GM12878 (cell line): Measurements from ENCODE around the gene ZNF618. TPM values are rescaled to one million over a fixed set of nuclear protein-coding genes. Genes with fewer than 3 reads are reported as not detected.

Experiments used
- ATAC-seq: fragments of 200-7000 bp; cut with Tn5 transposase; 3 replicates; pipeline ENCODE4 v1.9.1; 2020; ENCODE audit warnings: mild to moderate bottlenecking, moderate library complexity
- BruUV-seq: library from RNA; stranded (reverse); fragments of 400-500 nt; replicated peaks from 2 replicates; lab custom pipeline; 2021; lab: Mats Ljungman, UMichigan
- CTCF ChIA-PET: fragments of 300-600 bp; sonication (Branson Sonifier 250); formaldehyde crosslinking; extraction: SDS; loops from one replicate; lab custom pipeline; 2021; ENCODE audit warnings: inconsistent platforms; lab: Yijun Ruan, JAX
- POLR2A ChIA-PET: fragments of 350-600 bp; formaldehyde crosslinking; extraction: SDS; loops from one replicate; lab custom pipeline; 2021; ENCODE audit warnings: inconsistent platforms; lab: Charles Lee
- RAD21 ChIA-PET: fragments of 300-600 bp; sonication (Branson Sonifier 250); formaldehyde crosslinking; loops from one replicate; lab custom pipeline; 2023; ENCODE audit warnings: antibody characterized with exemption; ENCODE audit not compliant: unreplicated experiment; lab: Charles Lee
- SMC1A ChIA-PET: fragments of 300-600 bp; sonication (Branson Sonifier 250); formaldehyde crosslinking; loops from one replicate; lab custom pipeline; 2023; ENCODE audit not compliant: unreplicated experiment, uncharacterized antibody; lab: Charles Lee
- DNase-seq: peaks from one replicate; pipeline ENCODE4 v3.0.0-alpha.2; 2011; ENCODE audit warnings: low read depth, low spot score
- FAIRE-seq: peaks from 3 replicates; lab custom pipeline; 2011; peaks lifted over from hg19 to GRCh38; lab: Jason Lieb, UNC
- H2AFZ ChIP-seq: 2 replicates; pipeline ENCODE4 v1.6.0; 2011; ENCODE audit warnings: low read depth, low read length, control low read depth; ENCODE audit not compliant: control insufficient read depth
- H3K27ac ChIP-seq: 2 replicates; pipeline ENCODE4 v1.5.1; 2011; ENCODE audit warnings: control low read depth; ENCODE audit not compliant: control insufficient read depth, insufficient read depth
- H3K27me3 ChIP-seq, 2 experiments: replicated peaks in 1 of 2; 2 replicates each; pipeline versions ENCODE4 v1.6.0 to v1.6.1; 2011; ENCODE audit warnings: low read length in 1 of 2; ENCODE audit not compliant: control insufficient read depth in 2 of 2, insufficient read depth in 2 of 2
- H3K36me3 ChIP-seq, 2 experiments: 2 replicates each; pipeline ENCODE4 v1.5.1; 2011; ENCODE audit warnings: low read length in 1 of 2; ENCODE audit not compliant: control insufficient read depth in 2 of 2, insufficient read depth in 2 of 2
- H3K4me1 ChIP-seq: 2 replicates; pipeline ENCODE4 v1.6.1; 2011; ENCODE audit warnings: mild to moderate bottlenecking, low read length, moderate library complexity, mixed read lengths; ENCODE audit not compliant: control insufficient read depth, insufficient read depth
- H3K4me2 ChIP-seq: 2 replicates; pipeline ENCODE4 v1.6.0; 2011; ENCODE audit warnings: control low read depth; ENCODE audit not compliant: control insufficient read depth, insufficient read depth
- H3K4me3 ChIP-seq: fragments of 200-600 bp; sonication (generic); 2 replicates; pipeline ENCODE4 v1.5.1; 2016
- H3K79me2 ChIP-seq: 2 replicates; pipeline ENCODE4 v1.6.0; 2011; ENCODE audit warnings: low read length; ENCODE audit not compliant: control insufficient read depth, insufficient read depth
- H3K9ac ChIP-seq: 2 replicates; pipeline ENCODE4 v1.8.0; 2011; ENCODE audit warnings: low read length, control low read depth, mixed read lengths; ENCODE audit not compliant: control insufficient read depth, insufficient read depth
- H3K9me3 ChIP-seq: replicated peaks from 3 replicates; pipeline ENCODE4 v1.5.1; 2011; ENCODE audit warnings: mild to moderate bottlenecking, low read length; ENCODE audit not compliant: control insufficient read depth, insufficient read depth
- H4K20me1 ChIP-seq: 2 replicates; pipeline ENCODE4 v1.6.0; 2011; ENCODE audit not compliant: control insufficient read depth, insufficient read depth
- BCL11A ChIP-seq: IDR thresholded peaks from 2 replicates; pipeline ENCODE4 v1.6.1; 2011; ENCODE audit warnings: low read depth, low read length
- CBX3 ChIP-seq: fragments of 200-600 bp; sonication (generic); IDR thresholded peaks from 2 replicates; pipeline ENCODE4 v1.6.1; 2016; ENCODE audit warnings: low read depth, borderline replicate concordance
- CHD1 ChIP-seq: IDR thresholded peaks from 2 replicates; pipeline ENCODE4 v1.6.1; 2012; ENCODE audit warnings: low read depth, low read length, improper control_type of control experiment
- CHD2 ChIP-seq: IDR thresholded peaks from 2 replicates; pipeline ENCODE4 v1.6.1; 2011; ENCODE audit warnings: low read depth, low read length, improper control_type of control experiment, borderline replicate concordance
- DPF2 ChIP-seq: fragments of 450-650 bp; IDR thresholded peaks from 2 replicates; pipeline ENCODE4 v1.6.1; 2017; ENCODE audit warnings: mild to moderate bottlenecking
- ETV6 ChIP-seq, 2 experiments: fragments of 450-650 bp in 1 of 2; IDR thresholded peaks in 1 of 2; conservative IDR thresholded peaks in 1 of 2; 2 replicates each; pipeline ENCODE4 v1.6.1; 2014; ENCODE audit warnings: antibody characterized with exemption in 1 of 2, borderline replicate concordance in 1 of 2, low read depth in 1 of 2, mild to moderate bottlenecking in 1 of 2, moderate library complexity in 1 of 2
- FOXK2 ChIP-seq: fragments of 450-650 bp; IDR thresholded peaks from 2 replicates; pipeline ENCODE4 v1.6.1; 2017; ENCODE audit warnings: mild to moderate bottlenecking, moderate library complexity
- HCFC1 ChIP-seq: fragments of 150-350 bp; IDR thresholded peaks from 2 replicates; pipeline ENCODE4 v1.6.1; 2014; ENCODE audit warnings: low read length
- HDAC2 ChIP-seq: fragments of 200-600 bp; sonication (generic); IDR thresholded peaks from 2 replicates; pipeline ENCODE4 v1.6.1; 2017
- KAT2A ChIP-seq: conservative IDR thresholded peaks from 2 replicates; pipeline ENCODE4 v1.6.1; 2011; ENCODE audit warnings: low read depth, low read length; ENCODE audit not compliant: control insufficient read depth
- MTA3 ChIP-seq: IDR thresholded peaks from 2 replicates; pipeline ENCODE4 v1.6.1; 2012; ENCODE audit warnings: low read length, inconsistent platforms, borderline replicate concordance
- RAD51 ChIP-seq: fragments of 450-650 bp; IDR thresholded peaks from 2 replicates; pipeline ENCODE4 v1.6.1; 2016; ENCODE audit warnings: moderate library complexity, mild to moderate bottlenecking, inconsistent platforms
- RELA ChIP-seq: fragments of 450-650 bp; IDR thresholded peaks from 2 replicates; pipeline ENCODE4 v1.8.0; 2014; ENCODE audit warnings: borderline replicate concordance; ENCODE audit not compliant: partially characterized antibody
- RFX5 ChIP-seq: IDR thresholded peaks from 2 replicates; pipeline ENCODE4 v1.6.1; 2011; ENCODE audit warnings: low read depth, low read length, improper control_type of control experiment
- SMC3 ChIP-seq: IDR thresholded peaks from 2 replicates; pipeline ENCODE4 v1.6.1; 2011; ENCODE audit warnings: low read length, improper control_type of control experiment, borderline replicate concordance
- TCF12 ChIP-seq: IDR thresholded peaks from 2 replicates; pipeline ENCODE4 v1.6.1; 2011; ENCODE audit warnings: low read depth, mild to moderate bottlenecking, low read length
- YY1 ChIP-seq: IDR thresholded peaks from 2 replicates; pipeline ENCODE4 v1.6.1; 2011; ENCODE audit warnings: low read depth, mild to moderate bottlenecking, low read length
- WGBS: methylation state at CpG from one replicate; pipeline ENCODE4 v1.1.6; 2016; ENCODE audit warnings: low lambda C conversion rate; ENCODE audit not compliant: insufficient replicate concordance, insufficient coverage; ENCODE audit errors: missing lambda C conversion rate; 5-methylcytosine and 5-hydroxymethylcytosine counted together
- in situ Hi-C: fragments of 300-500 bp; cut with MboI; formaldehyde crosslinking; loops from 9 replicates; pipeline ENCODE4 v1.14.3; 2018; ENCODE audit warnings: mixed read lengths
- intact Hi-C: fragments of 100-400 bp; cut with micrococcal nuclease; formaldehyde crosslinking; loops from one replicate; pipeline ENCODE4 v1.14.2; 2022; ENCODE audit not compliant: unreplicated experiment
- polyA plus RNA-seq, 11 experiments: library from polyadenylated mRNA; depleted of rRNA in 4 of 11; unstranded in 6 of 11; stranded (reverse) in 5 of 11; fragments of >200 nt; fragmentation: Nextera tagmentation in 4 of 11; fragmentation: Illumina TruSeq in 1 of 11; extraction: Ambion mirVana in 4 of 11; extraction: Trizol in 1 of 11; gene quantifications; 1 replicate in 1 of 11; 2 replicates in 10 of 11; pipeline versions ENCODE4 v1.2.1 to v1.2.3, GENCODE V29; 2011 to 2016; ENCODE audit warnings: inconsistent platforms in 2 of 11, missing spikeins in 2 of 11, low read depth in 1 of 11
- total RNA-seq, 4 experiments: library from RNA; depleted of rRNA in 3 of 4; stranded (reverse); fragments of >200 nt in 3 of 4; fragmentation: Illumina TruSeq in 1 of 4; extraction: Trizol in 1 of 4; gene quantifications; 2 replicates each; pipeline versions ENCODE4 v1.2.1 to v1.2.3, GENCODE V29; 2013 to 2021
- TF ChIP-seq, protein P1 (sequence below): fragments of 450-650 bp; IDR thresholded peaks from 2 replicates; pipeline ENCODE4 v1.6.1; 2017; ENCODE audit warnings: antibody characterized with exemption, mild to moderate bottlenecking, moderate library complexity
- TF ChIP-seq, protein P2 (sequence below), 3 experiments: IDR thresholded peaks in 2 of 3; conservative IDR thresholded peaks in 1 of 3; 2 replicates each; pipeline ENCODE4 v1.5.1; 2011; ENCODE audit warnings: low read depth in 3 of 3, low read length in 3 of 3, mild to moderate bottlenecking in 3 of 3, control low read depth in 2 of 3, moderate library complexity in 2 of 3, inconsistent platforms in 1 of 3, mixed read lengths in 1 of 3; ENCODE audit not compliant: control insufficient read depth in 2 of 3, insufficient read depth in 1 of 3; ENCODE audit errors: extremely low read depth in 1 of 3

The ZNF618 gene
- total and polyA plus RNA-seq, 10 of the 15 experiments (the other 5 are each of a cell fraction or from before 2014, with no cell fraction given) = 0.01 to 0.24 (median 0.06) TPM; not detected in 2

DNA sequence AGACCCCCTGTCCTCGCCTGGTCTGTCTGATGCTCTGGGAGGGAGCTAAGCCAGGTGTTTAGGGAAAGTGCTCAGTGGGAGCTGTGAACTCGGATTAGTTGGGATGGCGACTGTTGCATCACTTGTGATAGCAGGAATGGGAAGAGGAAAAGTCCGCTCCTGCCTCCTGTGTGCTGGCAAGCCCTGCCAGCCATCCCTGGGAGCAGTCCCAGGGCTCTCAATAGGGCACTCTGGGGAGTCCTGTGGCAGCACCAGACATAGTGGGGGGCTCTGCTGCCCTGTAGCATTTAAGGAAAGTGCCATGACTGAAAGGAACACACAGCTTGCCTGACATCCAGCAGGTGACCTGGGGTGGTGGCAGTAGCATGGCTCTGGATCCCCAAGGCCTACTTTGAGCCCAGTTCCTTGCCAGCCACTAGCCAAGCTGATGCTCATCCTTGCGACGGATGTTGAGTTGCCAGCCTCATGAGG lies 120.5 kb downstream of the ZNF618 start:
- ChIA-PET CTCF (no interaction called here), POLR2A (no interaction called here), RAD21 (no interaction called here), SMC1A (no interaction called here)
- intact Hi-C loops (no loop called here), in situ Hi-C loops (no loop called here)
- Histone ChIP-seq H3K27me3 (peaks cover 0 to 3% of the 10 kb centered on the region in 2 experiments; a peak in 1 of 4 replicates), H3K27ac (no peak overlapping the region), H3K79me2 (no peaks in the 10 kb centered on the region), H2AFZ (no peak overlapping the region), H3K36me3 (no peaks in the 10 kb centered on the region), H4K20me1 (no peaks in the 10 kb centered on the region), H3K4me1 (no peaks in the 10 kb centered on the region), H3K4me3 (no peak overlapping the region), H3K9me3 (no peaks in the 10 kb centered on the region), H3K9ac (no peak overlapping the region), H3K4me2 (no peak overlapping the region)
- no peak for DNase-seq
- TF ChIP-seq BCL11A (no peak), SMC3 (no peak), YY1 (no peak), MTA3 (no peak), CBX3 (no peak), CHD1 (no peak), ETV6 (conservative IDR thresholded peaks at IDR 0.05 in 1 of 2, IDR thresholded peaks at IDR 0.05 in 1 of 2; ENCODE audit: borderline replicate concordance in 1 of 2, low read depth in 1 of 2) (no peak), HCFC1 (no peak), TCF12 (no peak), HDAC2 (no peak), RFX5 (no peak), RAD51 (no peak), DPF2 (no peak), RELA (no peak), CHD2 (no peak), KAT2A (no peak), FOXK2 (no peak)
- TF ChIP-seq, protein P1, sequence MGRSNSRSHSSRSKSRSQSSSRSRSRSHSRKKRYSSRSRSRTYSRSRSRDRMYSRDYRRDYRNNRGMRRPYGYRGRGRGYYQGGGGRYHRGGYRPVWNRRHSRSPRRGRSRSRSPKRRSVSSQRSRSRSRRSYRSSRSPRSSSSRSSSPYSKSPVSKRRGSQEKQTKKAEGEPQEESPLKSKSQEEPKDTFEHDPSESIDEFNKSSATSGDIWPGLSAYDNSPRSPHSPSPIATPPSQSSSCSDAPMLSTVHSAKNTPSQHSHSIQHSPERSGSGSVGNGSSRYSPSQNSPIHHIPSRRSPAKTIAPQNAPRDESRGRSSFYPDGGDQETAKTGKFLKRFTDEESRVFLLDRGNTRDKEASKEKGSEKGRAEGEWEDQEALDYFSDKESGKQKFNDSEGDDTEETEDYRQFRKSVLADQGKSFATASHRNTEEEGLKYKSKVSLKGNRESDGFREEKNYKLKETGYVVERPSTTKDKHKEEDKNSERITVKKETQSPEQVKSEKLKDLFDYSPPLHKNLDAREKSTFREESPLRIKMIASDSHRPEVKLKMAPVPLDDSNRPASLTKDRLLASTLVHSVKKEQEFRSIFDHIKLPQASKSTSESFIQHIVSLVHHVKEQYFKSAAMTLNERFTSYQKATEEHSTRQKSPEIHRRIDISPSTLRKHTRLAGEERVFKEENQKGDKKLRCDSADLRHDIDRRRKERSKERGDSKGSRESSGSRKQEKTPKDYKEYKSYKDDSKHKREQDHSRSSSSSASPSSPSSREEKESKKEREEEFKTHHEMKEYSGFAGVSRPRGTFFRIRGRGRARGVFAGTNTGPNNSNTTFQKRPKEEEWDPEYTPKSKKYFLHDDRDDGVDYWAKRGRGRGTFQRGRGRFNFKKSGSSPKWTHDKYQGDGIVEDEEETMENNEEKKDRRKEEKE = no peak
- TF ChIP-seq, protein P2, sequence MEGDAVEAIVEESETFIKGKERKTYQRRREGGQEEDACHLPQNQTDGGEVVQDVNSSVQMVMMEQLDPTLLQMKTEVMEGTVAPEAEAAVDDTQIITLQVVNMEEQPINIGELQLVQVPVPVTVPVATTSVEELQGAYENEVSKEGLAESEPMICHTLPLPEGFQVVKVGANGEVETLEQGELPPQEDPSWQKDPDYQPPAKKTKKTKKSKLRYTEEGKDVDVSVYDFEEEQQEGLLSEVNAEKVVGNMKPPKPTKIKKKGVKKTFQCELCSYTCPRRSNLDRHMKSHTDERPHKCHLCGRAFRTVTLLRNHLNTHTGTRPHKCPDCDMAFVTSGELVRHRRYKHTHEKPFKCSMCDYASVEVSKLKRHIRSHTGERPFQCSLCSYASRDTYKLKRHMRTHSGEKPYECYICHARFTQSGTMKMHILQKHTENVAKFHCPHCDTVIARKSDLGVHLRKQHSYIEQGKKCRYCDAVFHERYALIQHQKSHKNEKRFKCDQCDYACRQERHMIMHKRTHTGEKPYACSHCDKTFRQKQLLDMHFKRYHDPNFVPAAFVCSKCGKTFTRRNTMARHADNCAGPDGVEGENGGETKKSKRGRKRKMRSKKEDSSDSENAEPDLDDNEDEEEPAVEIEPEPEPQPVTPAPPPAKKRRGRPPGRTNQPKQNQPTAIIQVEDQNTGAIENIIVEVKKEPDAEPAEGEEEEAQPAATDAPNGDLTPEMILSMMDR (IDR thresholded peaks at IDR 0.05 in 2 of 3, conservative IDR thresholded peaks at IDR 0.05 in 1 of 3; ENCODE audit: control insufficient read depth in 2 of 3, extremely low read depth in 1 of 3, insufficient read depth in 1 of 3, low read depth in 3 of 3, low read length in 3 of 3) = no peak
- no peak for ATAC-seq
- no peak for FAIRE-seq
- BruUV-seq = no TSS peak
- 31% methylated on average over 6 of the region's 6 CpGs for WGBS
